K562 (cell line): Measurements from ENCODE around the gene TMEM101. TPM values are rescaled to one million over a fixed set of nuclear protein-coding genes. Genes with fewer than 3 reads are reported as not detected.

ENCODE experiments used
- ATAC-seq: fragments of 200-7000 bp; cut with Tn5 transposase; 3 replicates; pipeline ENCODE4 v1.9.1; 2020; ENCODE audit warnings: moderate library complexity
- BruUV-seq: library from RNA; stranded (reverse); fragments of 400-500 nt; replicated peaks from 2 replicates; lab custom pipeline; 2021; lab: Mats Ljungman, UMichigan
- CTCF ChIA-PET: fragments of 300-600 bp; formaldehyde crosslinking; extraction: SDS; loops from one replicate; lab custom pipeline; 2021; ENCODE audit warnings: low intra/inter-chr PET ratio; lab: Yijun Ruan, JAX
- POLR2A ChIA-PET: fragments of 300-600, 350-650 bp; sonication (Branson Sonifier 250); formaldehyde crosslinking; extraction: SDS; loops from one replicate; lab custom pipeline; 2021; ENCODE audit warnings: antibody characterized with exemption, inconsistent platforms; lab: Yijun Ruan, JAX
- DNase-seq, 4 experiments: peaks; one replicate each; pipeline versions ENCODE4 v3.0.0 to v3.0.0-alpha.2; 2011 to 2018; ENCODE audit warnings: low spot score in 3 of 4, mixed read lengths in 3 of 4; ENCODE audit errors: extremely low read depth in 1 of 4
- FAIRE-seq: peaks from 2 replicates; lab custom pipeline; 2011; peaks lifted over from hg19 to GRCh38; lab: Jason Lieb, UNC
- H2AFZ ChIP-seq: 2 replicates; pipeline ENCODE4 v1.6.0; 2011; ENCODE audit warnings: low read depth, low read length, control low read depth, inconsistent platforms
- H3K27ac ChIP-seq: fragments of 200-600 bp; 3 replicates; pipeline ENCODE4 v1.8.0; 2011; ENCODE audit warnings: low read depth, mild to moderate bottlenecking, control low read depth, inconsistent platforms, low read length, moderate library complexity, mixed read lengths; ENCODE audit errors: extremely low read depth
- H3K27me3 ChIP-seq, 2 experiments: fragments of 300-600 bp in 1 of 2; 2 replicates in 1 of 2; 3 replicates in 1 of 2; pipeline versions ENCODE4 v1.6.0 to v1.8.0; 2011; ENCODE audit warnings: inconsistent platforms in 2 of 2, low read length in 2 of 2, mild to moderate bottlenecking in 1 of 2, mixed read lengths in 1 of 2, moderate library complexity in 1 of 2; ENCODE audit not compliant: control insufficient read depth in 2 of 2, insufficient read depth in 2 of 2
- H3K36me3 ChIP-seq: fragments of 300-600 bp; 3 replicates; pipeline ENCODE4 v1.8.0; 2011; ENCODE audit warnings: mild to moderate bottlenecking, low read length, inconsistent platforms; ENCODE audit not compliant: control insufficient read depth, insufficient read depth
- H3K4me1 ChIP-seq, 2 experiments: fragments of 200-600 bp in 1 of 2; replicated peaks in 1 of 2; 2 replicates in 1 of 2; 3 replicates in 1 of 2; pipeline versions ENCODE4 v1.5.1 to v1.8.0; 2011; ENCODE audit warnings: inconsistent platforms in 2 of 2, low read length in 2 of 2, mild to moderate bottlenecking in 1 of 2, mixed read lengths in 1 of 2, moderate library complexity in 1 of 2; ENCODE audit not compliant: control insufficient read depth in 2 of 2, insufficient read depth in 2 of 2
- H3K4me2 ChIP-seq: 2 replicates; pipeline ENCODE4 v1.6.1; 2011; ENCODE audit warnings: low read length, control low read depth, inconsistent platforms, mixed read lengths; ENCODE audit not compliant: insufficient read depth
- H3K4me3 ChIP-seq: fragments of 200-600 bp; sonication (generic), shearing (Covaris generic); 2 replicates; pipeline ENCODE4 v1.5.1; 2016; ENCODE audit warnings: control low read depth, inconsistent platforms
- H3K79me2 ChIP-seq: fragments of 200-600 bp; 3 replicates; pipeline ENCODE4 v1.8.0; 2011; ENCODE audit warnings: low read length, inconsistent platforms; ENCODE audit not compliant: control insufficient read depth, insufficient read depth
- H3K9ac ChIP-seq, 2 experiments: 2 replicates each; pipeline versions ENCODE4 v1.6.0 to v1.6.1; 2011; ENCODE audit warnings: low read depth in 2 of 2, low read length in 2 of 2, control low read depth in 1 of 2, inconsistent platforms in 1 of 2, mild to moderate bottlenecking in 1 of 2, mixed read lengths in 1 of 2; ENCODE audit not compliant: insufficient read depth in 1 of 2
- H3K9me1 ChIP-seq: one replicate; pipeline ENCODE4 v1.6.0; 2011; ENCODE audit warnings: inconsistent platforms, mild to moderate bottlenecking, low read length, moderate library complexity; ENCODE audit not compliant: control insufficient read depth, insufficient read depth
- H3K9me3 ChIP-seq: replicated peaks from 2 replicates; pipeline ENCODE4 v1.5.1; 2011; ENCODE audit warnings: low read depth, low read length, inconsistent platforms; ENCODE audit not compliant: control insufficient read depth, insufficient read depth
- H4K20me1 ChIP-seq: replicated peaks from 2 replicates; pipeline ENCODE4 v1.6.1; 2011; ENCODE audit warnings: low read length, inconsistent platforms, mixed read lengths; ENCODE audit not compliant: control insufficient read depth, insufficient read depth
- ARID1B ChIP-seq: fragments of 450-650 bp; IDR thresholded peaks from 2 replicates; pipeline ENCODE4 v1.6.1; 2016; ENCODE audit warnings: antibody characterized with exemption, mild to moderate bottlenecking, inconsistent platforms
- ATF3 ChIP-seq, 2 experiments: fragments of 450-650 bp in 1 of 2; sonication (generic) in 1 of 2; formaldehyde crosslinking in 1 of 2; IDR thresholded peaks in 1 of 2; conservative IDR thresholded peaks in 1 of 2; 2 replicates each; pipeline versions ENCODE4 v1.6.1 to v1.8.1; 2016 to 2023; ENCODE audit warnings: mild to moderate bottlenecking in 2 of 2, moderate library complexity in 2 of 2, inconsistent platforms in 1 of 2, missing genetic modification reagents in 1 of 2
- BCL6 ChIP-seq: fragments of 250-450 bp; sonication (Bioruptor Pico); IDR thresholded peaks from 2 replicates; pipeline ENCODE4 v1.4.0; 2020
- CTBP1 ChIP-seq: fragments of 450-650 bp; IDR thresholded peaks from 2 replicates; pipeline ENCODE4 v1.6.1; 2016; ENCODE audit warnings: borderline replicate concordance
- DACH1 ChIP-seq: fragments of 450-650 bp; IDR thresholded peaks from 2 replicates; pipeline ENCODE4 v1.6.1; 2018; ENCODE audit not compliant: partially characterized antibody
- FOSL1 ChIP-seq: fragments of 200-800 bp; sonication (Bioruptor generic); conservative IDR thresholded peaks from 2 replicates; pipeline ENCODE4 v1.6.1; 2016; ENCODE audit warnings: missing genetic modification characterization, missing compliant biosample characterization
- GATAD2A ChIP-seq: fragments of 450-650 bp; IDR thresholded peaks from 2 replicates; pipeline ENCODE4 v1.6.1; 2017
- JUND ChIP-seq, 2 experiments: IDR thresholded peaks; 2 replicates in 1 of 2; 3 replicates in 1 of 2; pipeline ENCODE4 v1.6.1; 2011; ENCODE audit warnings: borderline replicate concordance in 2 of 2, low read depth in 2 of 2, low read length in 2 of 2, improper control_type of control experiment in 1 of 2, missing biosample characterization in 1 of 2, missing genetic modification characterization in 1 of 2, missing genetic modification reagents in 1 of 2
- KDM1A ChIP-seq, 2 experiments: fragments of 450-650 bp; IDR thresholded peaks; 2 replicates each; pipeline ENCODE4 v1.6.1; 2016; ENCODE audit warnings: mild to moderate bottlenecking in 2 of 2
- NFIC ChIP-seq: fragments of 450-650 bp; IDR thresholded peaks from 2 replicates; pipeline ENCODE4 v1.6.1; 2017; ENCODE audit warnings: mild to moderate bottlenecking, inconsistent platforms
- RNF219 ChIP-seq: fragments of 250-450 bp; sonication (Bioruptor Pico); IDR thresholded peaks from 2 replicates; pipeline ENCODE4 v1.5.0; 2022; ENCODE audit warnings: mild to moderate bottlenecking
- SMARCA4 ChIP-seq: fragments of 450-650 bp; IDR thresholded peaks from 2 replicates; pipeline ENCODE4 v1.6.1; 2016
- TEAD4 ChIP-seq, 2 experiments: sonication (generic) in 1 of 2; formaldehyde crosslinking in 1 of 2; IDR thresholded peaks; 2 replicates each; pipeline versions ENCODE4 v1.6.1 to v1.8.0; 2012 to 2022; ENCODE audit warnings: borderline replicate concordance in 1 of 2, inconsistent platforms in 1 of 2, low read length in 1 of 2, mild to moderate bottlenecking in 1 of 2, missing genetic modification reagents in 1 of 2
- TFAP4 ChIP-seq: sonication (generic); formaldehyde crosslinking; IDR thresholded peaks from 2 replicates; pipeline ENCODE4 v1.8.0; 2022; ENCODE audit warnings: missing genetic modification reagents, mild to moderate bottlenecking, moderate library complexity, borderline replicate concordance
- ZFPM2 ChIP-seq: fragments of 250-450 bp; sonication (Bioruptor Pico); IDR thresholded peaks from 2 replicates; pipeline ENCODE4 v1.5.1; 2022; ENCODE audit warnings: mild to moderate bottlenecking
- ZNF121 ChIP-seq: sonication (generic); formaldehyde crosslinking; conservative IDR thresholded peaks from 2 replicates; pipeline ENCODE4 v1.8.0; 2022; ENCODE audit warnings: missing genetic modification reagents
- ZNF79 ChIP-seq: fragments of 250-450 bp; sonication (Bioruptor Pico); IDR thresholded peaks from 2 replicates; pipeline ENCODE4 v1.4.0; 2020; ENCODE audit warnings: low read depth, mild to moderate bottlenecking, moderate library complexity
- WGBS: fragments of 100-300 bp; shearing (Covaris generic); methylation state at CpG from one replicate; pipeline ENCODE4 v1.1.6; 2016; ENCODE audit warnings: low coverage, mixed read lengths; ENCODE audit not compliant: insufficient coverage; ENCODE audit errors: missing lambda C conversion rate; 5-methylcytosine and 5-hydroxymethylcytosine counted together
- in situ Hi-C: fragments of 300-500 bp; cut with MboI; formaldehyde crosslinking; loops from 4 replicates; pipeline ENCODE4 v1.15.0; 2018; ENCODE audit warnings: inconsistent platforms, mixed read lengths
- intact Hi-C: fragments of 100-400 bp; cut with micrococcal nuclease; formaldehyde crosslinking; loops from 2 replicates; pipeline ENCODE4 v1.14.2; 2022
- polyA plus RNA-seq, 8 experiments: library from polyadenylated mRNA; depleted of rRNA in 4 of 8; stranded (reverse) in 5 of 8; unstranded in 3 of 8; fragments of >200 nt; fragmentation: Nextera tagmentation in 2 of 8; fragmentation: Illumina TruSeq in 1 of 8; extraction: Ambion mirVana in 2 of 8; extraction: Trizol in 1 of 8; gene quantifications; 2 replicates each; pipeline versions ENCODE4 v1.2.1 to v1.2.3, GENCODE V29; 2011 to 2014; ENCODE audit warnings: inconsistent platforms in 1 of 8, missing spikeins in 1 of 8
- total RNA-seq, 7 experiments: library from RNA; depleted of rRNA in 6 of 7; stranded (reverse); fragments of >200 nt in 6 of 7; fragmentation: Illumina TruSeq in 2 of 7; extraction: Trizol in 2 of 7; gene quantifications; 2 replicates each; pipeline versions ENCODE4 v1.2.1 to v1.2.3, GENCODE V29; 2011 to 2021; ENCODE audit warnings: low replicate concordance in 1 of 7

The TMEM101 gene
- total and polyA plus RNA-seq, 9 of the 15 experiments (the other 6 are each of a cell fraction or from before 2014, with no cell fraction given): 21.2 to 110 (median 37.8) TPM

- Histone ChIP-seq H3K4me2 (no peak overlapping the region), H3K9me1 (no peaks in the 10 kb centered on the region), H3K4me1 (peaks cover 5 to 8% of the 10 kb centered on the region in 2 experiments; a peak in 3 of 5 replicates), H3K27me3 (peaks cover 0 to 8% of the 10 kb centered on the region in 2 experiments; a peak in 3 of 5 replicates), H4K20me1 (0 out of 2 replicates have a peak, but pooled peaks cover 3% of the 10 kb centered on the region), H3K4me3 (no peak overlapping the region), H2AFZ (no peak overlapping the region), H3K9me3 (no peaks in the 10 kb centered on the region), H3K36me3 (no peaks in the 10 kb centered on the region), H3K27ac (no peak overlapping the region), H3K9ac (no peak overlapping the region), H3K79me2 (no peaks in the 10 kb centered on the region)
- intact Hi-C loops (no loop called here), in situ Hi-C loops (no loop called here)
- ATAC-seq (no peak), DNase-seq (peak in 1 of 4 experiments; percentile 37), FAIRE-seq (no peak)
- WGBS: 3% methylated on average over 3 of the region's 3 CpGs
- ChIA-PET POLR2A (interaction anchor here (0.6 to 2.4 kb wide), 4 partner anchors 9 to 35 kb away, joined by 3 to 6 read pairs (median 4); no protein-coding TSS in a partner anchor), CTCF (no interaction called here)
- BruUV-seq: no TSS peak
- TF ChIP-seq JUND (IDR thresholded peaks at IDR 0.05; ENCODE audit: borderline replicate concordance, low read depth, low read length): peak; percentile 92
- TF ChIP-seq JUND (tag; IDR thresholded peaks at IDR 0.05; ENCODE audit: borderline replicate concordance, low read depth, low read length): peak; percentile 90; the same call in 2 of the 3 replicates
- TF ChIP-seq DACH1: peak; percentile 72
- 0 out of 4 replicates have a peak, but pooled peaks of 1 of the 2 experiments have one; percentile 14 for TF ChIP-seq KDM1A (IDR thresholded peaks at IDR 0.05)
- TF ChIP-seq ARID1B: peak; percentile 25; the same call in 1 of the 2 replicates
- peak; percentile 89 for TF ChIP-seq TFAP4 (CRISPR knock-in tag)
- TF ChIP-seq CTBP1: peak; percentile 60; the same call in 1 of the 2 replicates
- TF ChIP-seq SMARCA4: peak; percentile 19; the same call in 1 of the 2 replicates
- TF ChIP-seq GATAD2A: no peak
- peak; percentile 19; the same call in 1 of the 2 replicates for TF ChIP-seq TEAD4 (IDR thresholded peaks at IDR 0.05; ENCODE audit: low read length)
- TF ChIP-seq TEAD4 (CRISPR knock-in tag; IDR thresholded peaks at IDR 0.05; ENCODE audit: borderline replicate concordance): no peak
- peak; percentile 50; the same call in 1 of the 2 replicates for TF ChIP-seq ZNF121
- TF ChIP-seq ZNF79 (CRISPR knock-in tag): no peak
- no peak for TF ChIP-seq ZFPM2
- no peak for TF ChIP-seq BCL6
- TF ChIP-seq ATF3 (IDR thresholded peaks at IDR 0.05): peak; percentile 75
- no peak for TF ChIP-seq ATF3 (CRISPR knock-in tag; conservative IDR thresholded peaks at IDR 0.05)
- TF ChIP-seq RNF219 (CRISPR knock-in tag): no peak
- peak; percentile 86 for TF ChIP-seq FOSL1 (tag)
- TF ChIP-seq NFIC: 0 out of 2 replicates have a peak, but pooled peaks have one; percentile 4
Measured at GRCh38 chr17:43998552-43998951, 16.2 kb downstream of the TMEM101 start.
